GM23338 (cell line): Measurements from ENCODE around the gene GSG1. TPM values are rescaled to one million over a fixed set of nuclear protein-coding genes. Genes with fewer than 3 reads are reported as not detected.

Experiments
- ATAC-seq: fragments of 200-7000 bp; cut with Tn5 transposase; 3 replicates; pipeline ENCODE4 v1.9.1; 2020
- DNase-seq: peaks from one replicate; pipeline ENCODE4 v3.0.0-alpha.2; 2015; ENCODE audit warnings: low spot score
- H2AFZ ChIP-seq: fragments of 200-600 bp; sonication (generic); 2 replicates; pipeline ENCODE4 v1.8.0; 2016; ENCODE audit warnings: antibody characterized with exemption, mild to moderate bottlenecking, moderate library complexity
- H3F3A ChIP-seq: fragments of 200-600 bp; sonication (generic); replicated peaks from 2 replicates; pipeline ENCODE4 v1.8.0; 2017; ENCODE audit warnings: antibody characterized with exemption, mixed run types, low read depth
- H3K27ac ChIP-seq: fragments of 200-600 bp; sonication (generic); 2 replicates; pipeline ENCODE4 v1.6.1; 2016; ENCODE audit warnings: low read depth
- H3K27me3 ChIP-seq: fragments of 200-600 bp; sonication (generic); 2 replicates; pipeline ENCODE4 v1.8.0; 2016; ENCODE audit warnings: mild to moderate bottlenecking, mixed run types, moderate library complexity; ENCODE audit not compliant: insufficient read depth
- H3K36me3 ChIP-seq: fragments of 200-600 bp; sonication (generic); 2 replicates; pipeline ENCODE4 v1.8.0; 2016; ENCODE audit warnings: mild to moderate bottlenecking; ENCODE audit not compliant: insufficient read depth
- H3K4me1 ChIP-seq: fragments of 200-600 bp; sonication (generic); 2 replicates; pipeline ENCODE4 v1.8.0; 2016; ENCODE audit warnings: mild to moderate bottlenecking, moderate library complexity; ENCODE audit not compliant: insufficient read depth
- H3K4me2 ChIP-seq: fragments of 200-600 bp; sonication (generic); 2 replicates; pipeline ENCODE4 v1.7.1; 2017; ENCODE audit warnings: mixed run types
- H3K4me3 ChIP-seq: fragments of 200-600 bp; sonication (generic); 2 replicates; pipeline ENCODE4 v1.6.1; 2016; ENCODE audit warnings: mixed run types
- H3K79me2 ChIP-seq: fragments of 200-600 bp; sonication (generic); replicated peaks from 2 replicates; pipeline ENCODE4 v1.8.0; 2017; ENCODE audit warnings: mild to moderate bottlenecking; ENCODE audit not compliant: insufficient read depth
- H3K9me2 ChIP-seq: fragments of 200-600 bp; sonication (generic); 2 replicates; pipeline ENCODE4 v1.8.0; 2017; ENCODE audit not compliant: insufficient read depth
- H4K20me1 ChIP-seq: fragments of 200-600 bp; sonication (generic); replicated peaks from 2 replicates; pipeline ENCODE4 v1.8.0; 2017; ENCODE audit warnings: mild to moderate bottlenecking; ENCODE audit not compliant: insufficient read depth
- H3K27ac Mint-ChIP-seq: 2 replicates; pipeline ENCODE4 v1.8.0; 2020; ENCODE audit warnings: inconsistent platforms, mild to moderate bottlenecking, moderate library complexity, mixed read lengths
- H3K27me3 Mint-ChIP-seq: 3 replicates; pipeline ENCODE4 v1.8.0; 2022; ENCODE audit warnings: low read depth, mild to moderate bottlenecking, moderate library complexity, mixed read lengths, inconsistent platforms; ENCODE audit not compliant: insufficient read depth, poor library complexity
- H3K36me3 Mint-ChIP-seq: 3 replicates; pipeline ENCODE4 v1.8.0; 2021; ENCODE audit warnings: low read depth, mild to moderate bottlenecking, inconsistent platforms, moderate library complexity, mixed read lengths
- H3K4me1 Mint-ChIP-seq: 3 replicates; pipeline ENCODE4 v1.8.0; 2020; ENCODE audit warnings: mild to moderate bottlenecking, inconsistent platforms, mixed read lengths
- H3K4me3 Mint-ChIP-seq: 3 replicates; pipeline ENCODE4 v1.8.0; 2021; ENCODE audit warnings: moderate library complexity, mild to moderate bottlenecking, inconsistent platforms, mixed read lengths
- H3K9me3 Mint-ChIP-seq: 3 replicates; pipeline ENCODE4 v1.8.0; 2020; ENCODE audit warnings: moderate library complexity, mild to moderate bottlenecking, inconsistent platforms, mixed read lengths
- CREB1 ChIP-seq: fragments of 250-450 bp; sonication (Bioruptor Pico); IDR thresholded peaks from 2 replicates; pipeline ENCODE4 v1.5.0; 2020; ENCODE audit warnings: low read depth, mild to moderate bottlenecking, moderate library complexity
- CTCF ChIP-seq, 2 experiments: fragments of 200-600 bp in 1 of 2; sonication (generic) in 1 of 2; conservative IDR thresholded peaks; 2 replicates each; pipeline versions ENCODE4 v1.5.1 to v1.6.1; 2016 to 2017; ENCODE audit warnings: antibody characterized with exemption in 2 of 2, low read depth in 2 of 2, mild to moderate bottlenecking in 2 of 2, moderate library complexity in 1 of 2
- ETS1 ChIP-seq: IDR thresholded peaks from 2 replicates; pipeline ENCODE4 v1.6.1; 2016; ENCODE audit warnings: antibody characterized with exemption
- EZH2 ChIP-seq: fragments of 200-600 bp; sonication (generic); IDR thresholded peaks from one replicate; pipeline ENCODE4 v1.8.0; 2017; ENCODE audit warnings: antibody characterized with exemption, mild to moderate bottlenecking, low read depth; ENCODE audit not compliant: unreplicated experiment
- EZH2phosphoT487 ChIP-seq: fragments of 200-600 bp; sonication (generic); IDR thresholded peaks from one replicate; pipeline ENCODE4 v1.8.1; 2018; ENCODE audit warnings: antibody characterized with exemption; ENCODE audit not compliant: unreplicated experiment
- NANOG ChIP-seq: IDR thresholded peaks from 2 replicates; pipeline ENCODE4 v1.6.1; 2016; ENCODE audit warnings: antibody characterized with exemption, borderline replicate concordance
- POLR2AphosphoS5 ChIP-seq: IDR thresholded peaks from 2 replicates; pipeline ENCODE4 v1.6.1; 2016; ENCODE audit warnings: antibody characterized with exemption, low read depth
- REST ChIP-seq: IDR thresholded peaks from one replicate; pipeline ENCODE4 v1.6.1; 2018; ENCODE audit warnings: antibody characterized with exemption; ENCODE audit not compliant: unreplicated experiment
- STAT1 ChIP-seq: IDR thresholded peaks from one replicate; pipeline ENCODE4 v1.6.1; 2016; ENCODE audit warnings: antibody characterized with exemption; ENCODE audit not compliant: unreplicated experiment
- ZNF114 ChIP-seq: fragments of 250-450 bp; sonication (Bioruptor Pico); IDR thresholded peaks from 2 replicates; pipeline ENCODE4 v1.5.0; 2020; ENCODE audit warnings: mild to moderate bottlenecking, moderate library complexity
- ZNF331 ChIP-seq: fragments of 250-450 bp; sonication (Bioruptor Pico); IDR thresholded peaks from 2 replicates; pipeline ENCODE4 v1.5.0; 2020; ENCODE audit warnings: low read depth, mild to moderate bottlenecking, moderate library complexity
- polyA plus RNA-seq: library from polyadenylated mRNA; unstranded; fragments of >200 nt; fragmentation: Nextera tagmentation; extraction: Ambion mirVana; gene quantifications from 2 replicates; pipeline ENCODE4 v1.2.1, GENCODE V29; 2016
- total RNA-seq: library from RNA; depleted of rRNA; stranded (reverse); fragments of >200 nt; shearing (Covaris generic); gene quantifications from 2 replicates; pipeline ENCODE4 v1.2.3, GENCODE V29; 2014

Gene GSG1
- total and polyA plus RNA-seq, 2 experiments from 2014 or later, result 0.17 to 0.63 TPM

GRCh38 chr12:13099844-13100604 is 3.4 kb downstream of the GSG1 start (continued):
- TF ChIP-seq CTCF (conservative IDR thresholded peaks at IDR 0.05; ENCODE audit: low read depth in 2 of 2), result no peak
- no peak for TF ChIP-seq EZH2
- no peak for TF ChIP-seq NANOG
- no peak for TF ChIP-seq EZH2phosphoT487
- no peak for TF ChIP-seq ZNF331
- TF ChIP-seq ZNF114, result no peak
- no peak for TF ChIP-seq REST
- TF ChIP-seq POLR2AphosphoS5, result no peak
- TF ChIP-seq STAT1, result no peak
- TF ChIP-seq ETS1, result no peak

DNA sequence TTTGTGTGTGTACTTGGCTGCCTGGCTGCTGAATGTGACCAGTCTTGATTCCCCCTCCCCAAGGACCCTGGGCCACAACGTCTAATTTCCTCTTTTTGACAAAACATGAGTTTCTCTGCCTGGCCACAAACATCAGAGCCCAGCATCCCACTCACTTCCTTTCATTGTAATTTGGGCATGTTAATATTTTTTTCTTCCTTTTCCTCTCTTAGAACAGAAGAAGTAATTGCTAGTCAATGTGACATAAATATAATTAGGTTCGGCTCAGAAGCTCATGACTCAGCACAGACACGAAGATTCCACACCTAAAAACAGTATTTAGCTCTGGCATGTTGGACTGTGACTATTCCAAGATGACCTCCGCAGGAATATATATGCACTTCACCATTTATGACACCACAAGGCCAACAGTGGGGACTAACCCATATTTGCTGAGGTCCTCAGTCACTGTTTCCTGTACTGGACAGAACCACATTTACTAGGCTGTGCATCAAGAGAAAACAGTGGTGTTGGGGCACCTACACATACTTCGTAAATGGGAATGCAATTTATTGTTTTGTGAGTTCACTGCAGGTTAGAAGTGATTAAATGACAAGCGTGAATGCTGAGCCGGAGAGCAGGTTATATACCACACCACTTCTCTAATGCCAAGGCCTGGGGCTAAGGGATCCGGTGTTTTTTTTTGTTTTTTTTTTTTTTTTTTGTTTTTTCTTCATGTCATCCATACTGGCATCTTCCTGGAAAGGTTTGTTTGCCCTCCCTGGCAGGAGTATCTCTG is 4.2 kb downstream of the GSG1 start:
- peaks cover 51% of the 10 kb centered on the region for H3K4me1 Mint-ChIP-seq
- H3K36me3 ChIP-seq, result no peaks in the 10 kb centered on the region
- H3K4me1 ChIP-seq, result peaks cover 40% of the 10 kb centered on the region
- no peak overlapping the region; the same call in 2 of the 3 replicates for H3K4me3 Mint-ChIP-seq
- no peaks in the 10 kb centered on the region for H3K9me3 Mint-ChIP-seq
- H3F3A ChIP-seq, result peaks cover 13% of the 10 kb centered on the region
- peak overlapping the region; percentile 32; the same call in 1 of the 2 replicates for H3K27ac Mint-ChIP-seq
- 0 out of 2 replicates have a peak overlapping the region, but pooled peaks have one; percentile 7 for H2AFZ ChIP-seq
- H3K36me3 Mint-ChIP-seq, result no peaks in the 10 kb centered on the region
- H3K4me2 ChIP-seq, result 0 out of 2 replicates have a peak overlapping the region, but pooled peaks have one; percentile 2
- H3K27ac ChIP-seq, result no peak overlapping the region
- no peaks in the 10 kb centered on the region for H4K20me1 ChIP-seq
- no peak for DNase-seq
- H3K9me2 ChIP-seq, result peaks cover 5% of the 10 kb centered on the region
- H3K27me3 Mint-ChIP-seq, result peaks cover 5% of the 10 kb centered on the region
- no peaks in the 10 kb centered on the region for H3K79me2 ChIP-seq
- no peaks in the 10 kb centered on the region for H3K27me3 ChIP-seq
- no peak for ATAC-seq
- no peak overlapping the region for H3K4me3 ChIP-seq
- TF ChIP-seq ZNF331, result no peak
- TF ChIP-seq CREB1 (CRISPR knock-in tag), result no peak
- no peak for TF ChIP-seq NANOG
